ENCODE measurements around the gene TP73.
A peak's percentile ranks its signal among the peaks of the same experiment; 100 is the strongest.

Gene TP73

DNA sequence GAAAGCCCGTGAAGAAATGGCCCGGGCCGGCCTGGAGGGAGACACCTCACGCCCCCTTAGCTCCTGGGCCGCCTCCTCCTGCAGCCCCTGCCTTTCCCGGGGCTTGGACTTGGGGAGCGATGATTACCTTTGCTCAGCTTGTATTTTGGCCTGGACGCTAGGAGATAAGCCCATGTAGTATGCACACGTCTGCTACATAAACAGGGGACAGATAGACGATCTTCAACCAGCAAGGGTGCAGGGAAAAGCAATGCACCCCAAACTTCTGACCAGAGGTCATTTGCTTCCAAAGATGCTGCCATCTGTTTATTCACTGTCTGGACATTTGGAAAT, 936 bp downstream of the TP73 start:
- no peak for DNase-seq (ENCODE audit: low spot score)

DNA sequence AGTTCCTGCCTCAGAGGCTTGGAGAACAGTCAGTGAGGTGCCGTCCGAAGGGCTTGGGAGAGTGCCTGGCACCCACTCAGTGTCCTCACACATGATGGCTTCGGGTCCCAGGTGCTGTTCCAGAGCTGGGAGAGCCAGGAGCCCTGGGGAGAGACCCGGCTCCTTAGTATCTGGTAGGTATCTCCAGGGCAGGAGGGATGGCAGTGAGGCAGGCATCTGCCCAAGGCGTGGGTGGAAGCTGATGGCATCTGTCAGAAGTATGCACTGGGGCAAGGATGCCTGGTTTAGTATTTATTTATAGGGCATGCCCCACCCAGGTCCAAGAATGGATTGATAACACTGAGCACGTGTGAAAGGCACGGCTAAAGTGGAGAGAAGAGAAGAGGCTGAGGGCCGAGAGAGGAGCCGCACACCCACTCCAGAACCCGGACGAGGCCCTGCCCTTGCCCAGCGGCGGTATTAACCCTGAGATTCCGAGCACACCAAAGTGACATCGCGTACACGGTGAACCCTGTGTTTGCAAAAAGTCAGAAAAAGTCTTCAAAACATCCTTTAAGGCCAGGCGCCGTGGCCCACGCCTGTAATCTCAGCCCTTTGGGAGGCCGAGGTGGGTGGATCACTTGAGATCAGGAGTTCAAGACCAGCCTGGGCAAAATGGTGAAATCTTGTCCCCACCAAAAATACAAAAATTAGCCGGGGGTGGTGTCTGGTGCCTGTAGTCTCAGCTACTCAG, 2.4 kb downstream of the TP73 start:
- no peak for DNase-seq (ENCODE audit: low spot score)

DNA sequence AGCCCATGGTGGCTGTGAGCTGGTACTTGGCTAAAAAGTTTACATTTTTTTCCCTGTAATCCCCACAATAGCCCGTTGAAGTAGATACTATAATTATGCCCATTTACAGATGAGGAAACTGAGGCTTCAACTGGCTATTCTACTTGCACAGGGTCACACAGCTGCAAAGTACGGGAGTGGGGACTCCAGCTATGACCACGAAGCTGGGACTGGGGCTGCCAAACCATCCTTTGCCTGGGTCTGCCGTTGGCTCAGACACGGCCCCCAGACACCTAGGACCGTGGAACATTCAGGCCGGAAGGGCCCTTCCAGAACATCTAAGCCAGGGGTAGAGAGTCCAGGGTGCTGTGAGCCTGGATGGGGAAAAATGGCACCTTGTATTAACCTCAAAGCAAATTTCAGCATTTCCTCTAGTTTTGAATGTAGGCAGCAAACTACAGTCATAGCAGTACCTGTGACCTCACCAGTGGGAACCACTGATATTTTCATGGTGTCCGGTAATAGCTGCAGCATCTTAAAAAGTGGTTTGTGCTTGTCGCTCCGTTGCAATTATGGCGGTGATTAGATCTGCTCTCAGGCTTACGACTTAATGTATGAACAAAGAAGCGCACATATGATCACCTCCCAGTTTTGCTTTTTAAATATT, 4.3 kb downstream of the TP73 start:
- no peak for DNase-seq (ENCODE audit: low spot score)

DNA sequence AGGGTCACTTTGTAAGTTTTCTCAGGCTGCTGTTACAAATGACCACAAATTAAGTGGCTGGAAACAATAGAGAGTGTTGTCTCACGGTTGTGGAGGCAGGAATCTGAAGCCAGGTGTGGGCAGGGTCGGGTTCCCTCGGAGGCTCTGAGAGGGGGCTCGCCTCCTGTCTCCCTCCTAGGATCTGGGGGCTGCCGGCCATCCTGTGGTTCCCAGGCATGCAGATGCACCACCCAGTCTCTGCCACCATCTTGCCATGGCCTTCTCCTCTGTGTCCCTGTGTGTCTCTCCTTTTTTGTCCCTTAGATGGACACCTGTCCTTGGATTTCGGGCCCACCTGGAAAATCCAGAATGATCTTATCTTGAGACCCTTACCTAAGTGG, 4.8 kb downstream of the TP73 start:
- no peak for DNase-seq (ENCODE audit: low spot score)

DNA sequence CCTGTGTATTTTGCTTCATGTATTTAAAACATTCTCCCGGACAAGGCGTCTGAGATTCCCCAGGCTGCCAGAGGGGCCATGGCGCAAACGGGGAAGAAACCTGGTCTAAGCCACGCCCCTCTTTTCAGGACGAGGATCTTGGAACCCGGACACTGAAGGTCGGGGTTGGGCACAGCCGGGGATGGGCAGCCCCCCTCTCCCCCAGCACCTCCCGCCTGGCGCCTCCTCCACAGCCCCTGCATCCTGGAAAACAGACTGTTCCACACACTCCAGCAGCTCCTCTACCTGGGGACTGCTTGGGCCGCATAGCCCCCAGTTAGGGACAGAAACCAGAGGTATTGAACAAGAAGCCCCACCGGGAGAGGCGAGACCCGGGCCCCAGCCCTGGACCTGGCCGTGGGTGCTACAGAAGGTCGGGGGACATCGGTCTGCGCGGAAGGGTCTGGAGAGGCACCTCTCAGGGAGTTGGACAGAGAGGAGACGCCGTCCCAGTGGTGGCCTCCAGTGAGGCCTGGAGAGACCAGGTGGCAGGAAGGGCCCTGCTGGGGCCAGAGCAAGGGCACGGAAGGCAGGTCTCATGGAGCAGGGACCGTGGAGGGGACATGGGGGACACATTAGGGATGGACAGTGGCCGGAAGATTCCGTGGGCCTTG, 5.4 kb downstream of the TP73 start:
- DNase-seq (ENCODE audit: low spot score) = no peak

DNA sequence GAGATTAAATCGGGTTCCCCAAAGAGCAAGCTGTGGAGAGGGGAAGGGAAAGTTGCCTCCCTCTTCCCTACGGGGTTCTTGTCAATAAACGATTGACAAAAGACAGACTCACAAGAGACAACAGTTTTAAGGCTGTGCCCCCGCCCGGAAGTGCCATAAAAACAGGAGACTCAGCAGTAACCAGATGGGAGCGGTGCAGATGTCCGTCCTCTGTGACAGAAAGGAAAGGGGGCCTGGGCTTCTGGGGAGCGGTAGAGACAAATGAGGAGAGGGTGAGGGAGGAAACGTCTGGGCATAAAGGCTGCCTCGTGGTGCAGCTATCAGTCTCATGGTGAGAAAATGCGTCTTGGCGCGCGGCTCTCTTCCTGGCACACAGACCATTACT, 5.9 kb downstream of the TP73 start:
- DNase-seq (ENCODE audit: low spot score) = no peak

DNA sequence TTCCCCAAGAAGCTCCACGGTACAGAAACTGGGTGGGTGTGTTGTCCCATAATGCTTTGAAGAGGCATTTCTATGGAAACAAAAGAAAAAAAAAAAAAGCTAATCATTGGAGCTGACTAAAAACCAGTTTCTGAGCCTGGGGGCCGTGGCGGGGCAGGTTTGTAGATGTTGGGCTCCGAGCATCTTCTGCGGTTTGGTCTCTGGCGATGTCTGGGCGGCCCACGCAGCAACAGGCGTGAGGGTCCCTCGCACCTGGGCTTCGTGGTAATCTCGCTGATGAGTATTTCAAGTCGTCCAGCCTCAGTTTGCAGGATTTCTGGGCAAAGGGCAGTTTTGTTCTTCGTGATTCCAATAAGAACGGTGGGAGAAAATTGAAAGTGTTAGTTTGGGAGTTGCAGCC, 6.8 kb downstream of the TP73 start:
- DNase-seq (ENCODE audit: low spot score) = no peak

DNA sequence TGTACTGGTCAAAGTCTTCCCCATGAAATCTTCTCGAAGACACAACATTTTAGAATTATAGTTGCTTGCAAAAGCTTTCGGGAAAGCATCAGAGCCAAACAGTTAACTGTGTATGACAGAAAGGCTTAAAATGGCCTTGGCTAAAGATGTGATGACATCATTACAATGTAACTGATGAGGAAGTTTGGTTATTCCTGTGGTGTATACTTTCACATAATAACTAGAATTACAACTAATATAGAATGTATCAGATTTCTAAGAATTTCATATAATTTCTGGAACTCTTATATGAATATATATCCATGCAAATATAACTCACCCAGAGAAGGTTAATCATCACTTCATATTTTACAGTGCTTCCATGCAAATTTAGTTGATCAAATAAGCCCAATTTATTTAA, 8.4 kb downstream of the TP73 start:
- no peak for DNase-seq (ENCODE audit: low spot score)

DNA sequence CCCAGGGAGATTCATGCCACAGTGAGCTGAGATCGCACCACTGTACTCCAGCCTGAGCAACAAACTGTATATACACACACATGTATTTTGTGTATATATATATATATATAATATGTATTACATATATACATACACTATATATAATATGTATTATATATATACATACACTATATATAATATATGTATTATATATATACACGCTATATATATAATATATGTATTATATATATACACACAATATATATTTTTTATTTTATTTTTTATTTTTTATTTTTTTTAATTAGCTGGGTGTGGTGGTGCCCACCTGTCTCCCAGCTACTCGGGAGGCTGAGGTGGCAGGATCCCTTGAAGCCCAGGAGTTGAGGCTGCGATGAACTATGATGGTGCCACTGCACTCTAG, 9.3 kb downstream of the TP73 start:
- no peak for DNase-seq (ENCODE audit: low spot score)

DNA sequence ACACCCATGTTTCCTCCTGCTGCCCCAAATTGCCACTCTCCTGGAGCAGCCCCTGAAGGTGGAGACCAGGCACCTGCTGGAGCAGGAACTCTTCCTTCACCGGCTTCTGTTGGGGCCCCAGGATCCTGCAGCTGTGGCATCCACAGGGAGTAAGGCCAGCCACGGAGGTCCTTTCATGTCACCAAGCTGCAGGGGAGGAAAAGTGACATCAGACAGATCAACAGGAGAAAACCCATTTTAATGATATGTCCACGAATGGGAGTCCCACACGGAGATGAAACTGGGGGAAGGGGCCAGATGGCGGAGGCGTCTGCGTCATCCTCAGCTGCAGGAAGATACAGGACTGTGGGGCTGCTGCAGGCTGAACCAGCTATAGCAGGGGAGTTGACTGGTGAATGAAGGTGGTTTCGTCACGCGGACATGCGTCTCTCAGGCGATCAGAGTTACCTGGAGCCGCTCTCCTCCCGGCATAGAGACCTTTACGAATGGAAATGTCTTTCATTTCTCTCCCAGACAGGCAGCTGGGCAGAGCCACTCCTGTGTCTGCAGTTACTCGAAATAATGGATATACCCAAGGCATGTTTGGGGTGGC, 9.9 kb downstream of the TP73 start:
- no peak for DNase-seq (ENCODE audit: low spot score)

DNA sequence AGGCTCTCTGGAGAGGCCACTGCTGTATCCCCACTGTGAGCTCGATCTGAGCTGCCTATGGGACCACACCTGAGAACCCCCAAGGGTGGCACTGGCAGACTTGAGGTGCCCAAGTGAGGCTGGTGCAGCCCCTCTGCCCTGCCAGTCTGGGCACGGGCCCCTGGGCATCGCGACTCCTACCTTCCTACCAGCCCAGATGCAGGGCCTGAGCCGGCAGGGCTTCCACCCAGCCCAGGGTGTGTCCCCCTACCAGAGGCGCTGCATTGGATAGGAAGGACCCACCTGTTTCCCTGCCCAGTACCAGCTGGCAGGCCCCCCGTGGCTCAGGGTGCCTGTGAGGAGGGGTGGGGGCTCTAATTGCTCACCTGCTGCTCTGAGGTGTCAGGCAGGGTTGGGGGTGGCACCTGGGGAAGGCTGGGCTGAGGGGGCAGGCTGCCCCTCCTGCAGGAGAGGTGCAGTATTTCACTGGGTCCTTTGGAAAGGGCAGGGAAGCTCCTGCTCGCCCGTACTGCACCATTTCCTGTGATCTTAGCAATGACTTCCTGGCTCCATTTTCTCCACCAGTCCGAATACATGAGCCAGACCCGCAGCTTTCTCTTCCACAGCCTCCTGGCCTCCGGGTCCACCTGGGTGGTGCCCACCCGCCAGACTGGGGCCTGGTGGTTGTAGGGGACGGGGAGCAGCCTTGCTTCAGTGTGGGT, 11.8 kb downstream of the TP73 start:
- no peak for DNase-seq (ENCODE audit: low spot score)

DNA sequence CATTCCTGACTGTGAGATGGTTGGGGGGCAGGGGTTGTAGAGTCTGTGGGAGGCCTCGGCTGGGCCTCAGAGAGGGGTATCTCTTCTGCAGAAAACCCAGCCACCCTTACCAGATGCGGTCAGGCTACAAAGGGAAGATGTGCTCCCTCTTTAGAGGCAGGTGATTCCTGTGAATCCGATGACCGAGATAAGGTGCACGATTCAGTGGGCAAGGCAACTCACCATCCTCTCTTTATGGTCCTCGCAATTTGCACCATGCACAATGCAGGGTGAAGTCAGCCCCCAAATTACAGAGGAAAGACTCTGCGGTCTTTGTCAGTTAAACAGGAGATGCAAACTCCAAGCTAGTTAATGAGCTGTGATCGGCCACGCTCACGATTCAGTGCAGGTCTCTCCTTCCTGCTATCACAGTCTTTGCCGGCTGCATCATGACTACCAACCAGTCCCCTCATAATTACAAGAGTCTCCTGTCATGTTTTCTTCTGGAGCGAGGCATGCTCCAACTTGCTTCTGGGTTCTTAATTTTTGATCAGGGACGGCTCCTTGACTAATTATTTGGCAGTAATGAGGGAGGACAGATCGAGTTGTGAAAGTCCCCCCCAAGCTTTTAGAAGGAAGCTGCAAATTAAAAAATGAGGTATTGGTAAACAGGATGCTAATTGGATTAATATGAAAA, 12.5 kb downstream of the TP73 start:
- no peak for DNase-seq (ENCODE audit: low spot score)

DNA sequence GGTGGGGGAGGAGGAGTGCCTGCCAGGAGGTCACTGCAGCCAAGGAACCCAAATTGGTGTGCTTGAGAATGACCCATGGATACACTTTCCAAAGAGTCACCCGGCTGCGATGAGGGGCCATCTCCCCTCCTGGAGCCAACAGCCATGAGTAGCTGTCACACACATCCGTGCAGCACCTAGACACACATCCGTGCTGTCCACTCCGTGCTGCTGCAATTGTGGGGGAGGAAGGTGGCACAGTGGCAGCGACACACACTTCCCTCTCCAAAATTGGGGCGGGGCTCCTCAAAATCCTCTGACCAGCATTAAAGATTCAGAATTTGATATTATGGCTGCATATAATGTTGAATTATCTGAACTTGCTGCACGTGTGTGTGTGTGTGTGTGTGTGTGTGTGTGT, 15.8 kb downstream of the TP73 start:
- no peak for DNase-seq (ENCODE audit: low spot score)

DNA sequence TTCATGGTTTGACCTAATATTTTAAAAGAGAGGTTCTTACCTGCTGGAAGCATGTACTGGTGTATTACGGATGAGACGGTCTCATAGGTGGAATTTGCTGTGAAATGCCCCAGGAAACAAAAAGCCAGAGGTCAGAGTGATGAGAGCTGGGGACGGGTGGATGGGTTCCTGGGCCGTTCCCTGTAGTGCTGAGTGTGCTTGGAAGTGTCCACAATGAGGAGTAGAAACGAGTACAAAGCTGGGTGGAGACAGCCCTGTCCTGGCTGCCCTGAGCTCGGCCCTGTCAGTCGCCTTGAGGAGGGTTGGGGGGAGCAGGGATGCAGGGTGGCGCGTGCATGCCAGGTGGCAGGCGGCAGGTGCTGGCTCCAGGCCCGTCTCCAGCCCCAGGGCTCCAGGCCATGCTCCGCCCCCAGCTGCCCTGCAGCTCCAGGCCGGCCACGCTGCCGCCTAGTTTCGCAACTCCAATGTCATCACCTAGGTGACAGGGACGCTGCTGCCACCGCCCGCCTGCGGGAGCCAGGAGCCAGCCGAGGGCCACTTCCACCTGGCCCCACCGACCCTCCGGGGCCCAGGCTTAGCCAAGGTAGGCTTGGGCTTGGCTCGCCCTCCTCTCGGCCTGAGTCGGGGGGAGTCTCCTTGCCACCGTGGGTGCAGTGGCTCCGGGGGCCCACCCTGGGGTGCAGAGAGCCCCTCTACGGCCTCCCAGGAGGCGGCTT, 16.4 kb downstream of the TP73 start:
- DNase-seq (ENCODE audit: low spot score) = peak; percentile 53

DNA sequence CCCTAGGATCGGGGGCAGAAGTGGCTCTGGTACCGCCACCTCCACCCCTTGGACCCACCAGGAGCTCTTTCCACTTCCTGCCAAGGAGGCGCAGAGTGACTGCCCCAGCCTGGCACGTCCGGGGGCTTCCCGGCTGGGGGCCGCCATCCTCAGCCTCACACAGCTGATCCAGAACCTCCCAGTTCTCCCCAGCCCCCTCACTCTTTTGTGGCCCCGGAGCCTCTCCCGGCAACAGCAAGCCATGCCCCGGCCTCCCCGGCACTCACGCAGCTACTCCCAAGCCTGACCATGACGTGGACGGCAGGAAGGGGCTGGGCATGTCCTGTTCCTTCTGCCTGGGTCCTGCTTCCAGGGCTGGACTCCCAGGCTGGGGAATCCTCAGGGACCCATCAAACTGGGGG, 17.1 kb downstream of the TP73 start:
- DNase-seq (ENCODE audit: low spot score) = no peak

DNA sequence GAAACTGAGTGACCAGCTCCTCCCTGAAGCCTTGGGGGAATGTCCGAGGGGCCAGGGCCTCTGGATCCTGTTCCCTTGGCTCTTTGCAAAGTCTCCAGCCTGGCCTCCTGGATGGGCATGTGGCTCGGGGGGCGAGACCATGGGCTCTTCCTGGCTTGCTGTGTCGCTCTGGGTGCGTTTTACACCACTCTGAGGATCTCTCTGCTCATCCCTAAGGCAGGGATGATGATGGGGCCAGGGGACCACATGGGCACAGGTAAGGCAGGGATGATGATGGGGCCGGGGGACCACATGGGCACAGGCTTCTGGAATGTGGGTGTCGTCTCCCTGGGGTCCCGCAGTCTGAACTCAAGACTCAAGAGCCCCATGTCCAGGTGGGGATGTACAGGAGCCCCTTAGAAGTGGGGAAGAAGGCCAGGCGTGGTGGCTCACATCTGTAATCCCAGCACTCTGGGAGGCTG, 17.7 kb downstream of the TP73 start:
- no peak for DNase-seq (ENCODE audit: low spot score)

DNA sequence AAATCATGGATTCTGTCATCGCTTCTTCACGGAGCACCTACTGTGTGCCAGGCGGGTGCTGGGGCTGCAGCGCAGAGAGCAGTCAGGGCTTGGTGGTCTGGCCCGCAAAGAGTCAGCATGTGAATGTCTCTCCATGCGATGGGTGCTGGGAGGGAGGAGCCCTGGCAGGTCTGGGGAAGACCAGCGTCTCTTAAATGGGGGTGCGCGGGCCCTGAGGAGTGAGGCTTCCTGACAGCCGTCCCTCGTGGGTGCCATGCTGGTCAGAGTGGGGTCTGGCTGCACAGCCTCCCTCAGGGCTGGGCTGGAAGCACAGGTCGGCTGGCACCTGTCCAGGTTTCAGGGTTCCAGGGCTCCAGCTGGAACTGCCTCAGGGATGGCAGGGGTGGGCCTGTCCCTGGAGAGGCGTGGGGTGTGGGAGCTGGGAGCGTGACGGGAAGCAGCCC, 18.5 kb downstream of the TP73 start:
- no peak for DNase-seq (ENCODE audit: low spot score)

DNA sequence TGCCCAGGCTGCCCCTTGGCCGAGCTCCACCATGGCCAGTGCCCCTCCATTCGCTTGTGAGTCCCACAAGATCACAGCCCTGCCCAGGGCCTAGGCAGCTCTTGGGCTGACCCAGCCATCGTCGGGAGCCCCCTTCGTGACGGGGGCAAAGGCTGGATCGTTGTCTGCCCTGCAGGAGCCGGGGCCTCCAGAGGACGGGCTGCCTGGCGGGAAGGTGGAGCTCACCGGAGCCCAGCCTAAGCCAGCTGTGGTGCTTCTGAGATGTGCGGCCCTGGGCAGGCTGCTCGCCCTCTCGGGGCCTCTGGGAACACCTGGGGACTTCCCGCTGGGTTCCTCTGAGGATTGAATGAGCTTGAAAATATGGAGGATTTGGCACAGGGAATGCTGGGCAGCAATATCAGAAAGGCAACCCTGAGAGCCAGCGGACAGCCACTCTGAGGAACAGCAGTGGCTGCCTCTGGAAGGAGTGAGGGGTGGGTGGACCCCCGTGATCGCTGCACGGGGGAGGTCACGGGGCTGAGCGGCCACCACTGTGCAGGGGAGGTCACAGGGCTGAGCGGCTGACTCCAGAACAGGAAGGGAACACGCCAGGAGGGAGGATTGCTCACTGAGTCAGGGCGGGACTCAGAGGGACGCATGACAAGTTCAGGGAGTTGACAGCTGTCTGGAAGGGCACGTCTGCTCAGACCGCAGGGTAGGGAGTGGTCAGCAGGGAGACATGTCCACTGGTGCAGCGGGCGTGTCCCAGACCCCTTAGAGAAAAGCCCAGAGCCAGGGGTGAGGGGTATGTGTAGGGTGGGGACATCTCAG, 19.3 kb downstream of the TP73 start:
- DNase-seq (ENCODE audit: low spot score) = no peak

DNA sequence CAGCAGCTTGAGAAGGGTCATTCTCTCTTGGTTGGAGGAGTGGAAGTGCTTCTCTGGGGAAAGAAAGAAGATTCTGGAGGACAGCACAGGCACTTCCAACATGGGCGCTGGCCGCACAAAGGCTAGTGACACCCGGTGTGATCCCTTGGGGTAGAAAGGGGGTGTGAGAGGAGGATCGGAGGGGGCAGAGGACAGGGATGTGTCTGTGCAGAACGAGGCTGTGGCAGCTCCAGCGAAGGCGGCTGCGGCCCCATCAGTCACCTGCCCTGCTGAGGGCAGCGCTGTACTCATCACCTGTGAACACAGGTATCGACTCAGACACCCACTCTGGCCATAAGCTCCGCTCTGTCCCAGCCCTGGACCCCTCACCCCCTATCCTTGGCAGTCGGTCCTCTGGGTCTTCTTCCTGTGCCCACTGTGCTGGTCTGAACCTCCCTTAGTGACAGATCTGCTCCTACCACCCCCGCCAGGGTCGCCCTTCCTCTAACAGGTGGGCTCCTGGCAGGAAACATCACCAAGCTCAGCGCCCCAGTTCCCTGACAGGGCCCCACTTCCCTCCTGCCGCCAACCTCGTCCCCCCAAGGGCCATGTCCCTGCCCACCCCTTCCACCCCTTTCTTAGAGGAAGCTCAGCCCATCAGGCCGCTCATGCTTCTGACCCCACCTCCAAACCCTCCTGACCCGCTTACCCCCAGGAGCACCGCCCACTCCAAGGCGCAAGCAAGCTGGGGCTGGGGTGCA, 20.1 kb downstream of the TP73 start:
- no peak for DNase-seq (ENCODE audit: low spot score)

DNA sequence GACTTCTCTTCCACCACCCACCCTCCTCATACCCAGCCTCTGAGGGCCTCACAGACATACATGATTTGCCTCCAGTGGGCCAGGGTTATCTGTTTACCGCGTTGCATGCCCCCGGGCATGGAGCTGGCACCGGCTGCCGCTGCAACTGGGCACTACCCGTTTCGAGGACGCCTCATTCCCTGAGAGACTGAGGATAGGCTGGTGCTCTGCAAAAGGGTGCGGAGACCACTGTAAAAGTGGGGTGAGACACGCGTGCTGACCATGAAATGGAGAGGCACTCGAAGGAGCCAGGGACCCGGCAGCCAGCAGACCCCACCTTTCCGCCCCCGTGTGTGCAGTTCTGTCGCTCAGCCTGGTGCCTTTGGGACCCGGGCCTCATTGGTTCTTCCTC, 20.6 kb downstream of the TP73 start:
- DNase-seq (ENCODE audit: low spot score) = no peak
